GM21515 (cell line): ENCODE measurements around the gene MKNK2.

Experiments used
- ATAC-seq: cut with Tn5 transposase; IDR thresholded peaks from one replicate; pipeline ENCODE4 v1.9.1; 2021; ENCODE audit not compliant: unreplicated experiment

Gene MKNK2

DNA sequence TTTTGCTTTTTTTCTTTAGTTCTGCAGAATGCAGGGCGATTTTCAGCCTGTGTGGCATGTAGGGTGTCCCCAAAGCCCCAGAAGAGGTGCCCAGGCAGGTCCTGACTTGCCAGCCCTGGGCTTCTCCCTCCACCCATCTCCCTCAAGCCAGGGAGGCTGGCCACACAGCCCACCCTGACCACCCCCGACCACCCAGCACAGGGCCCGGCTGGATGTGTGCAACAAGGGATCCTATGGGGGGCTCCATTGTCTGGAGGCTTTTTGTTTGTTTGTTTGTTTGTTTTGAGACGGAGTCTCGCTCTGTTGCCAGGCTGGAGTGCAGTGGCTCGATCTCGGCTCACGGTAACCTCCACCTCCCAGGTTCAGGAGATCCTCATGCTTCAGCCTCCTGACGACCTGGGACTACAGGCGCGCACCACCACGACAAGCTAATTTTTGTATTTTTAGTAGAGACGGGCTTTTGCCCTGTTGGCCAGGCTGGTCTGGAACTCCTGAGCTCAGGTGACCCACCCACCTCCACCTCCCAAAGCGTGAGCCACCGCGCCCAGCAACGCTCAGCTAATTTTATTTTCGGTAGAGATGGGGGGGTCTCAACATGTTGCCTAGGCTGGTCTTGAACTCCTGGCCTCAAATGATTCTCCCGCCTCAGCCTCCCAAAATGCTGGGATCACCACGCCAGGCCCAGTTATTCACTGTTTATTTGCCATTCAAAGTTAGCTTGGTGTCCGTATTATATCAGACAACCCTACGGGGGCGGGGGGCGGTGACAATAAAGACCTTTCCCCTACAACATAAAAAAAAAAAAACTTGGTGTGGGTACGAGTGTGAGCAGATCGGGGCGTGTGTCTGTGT, 7.8 kb upstream of the MKNK2 start:
- ATAC-seq = no peak

DNA sequence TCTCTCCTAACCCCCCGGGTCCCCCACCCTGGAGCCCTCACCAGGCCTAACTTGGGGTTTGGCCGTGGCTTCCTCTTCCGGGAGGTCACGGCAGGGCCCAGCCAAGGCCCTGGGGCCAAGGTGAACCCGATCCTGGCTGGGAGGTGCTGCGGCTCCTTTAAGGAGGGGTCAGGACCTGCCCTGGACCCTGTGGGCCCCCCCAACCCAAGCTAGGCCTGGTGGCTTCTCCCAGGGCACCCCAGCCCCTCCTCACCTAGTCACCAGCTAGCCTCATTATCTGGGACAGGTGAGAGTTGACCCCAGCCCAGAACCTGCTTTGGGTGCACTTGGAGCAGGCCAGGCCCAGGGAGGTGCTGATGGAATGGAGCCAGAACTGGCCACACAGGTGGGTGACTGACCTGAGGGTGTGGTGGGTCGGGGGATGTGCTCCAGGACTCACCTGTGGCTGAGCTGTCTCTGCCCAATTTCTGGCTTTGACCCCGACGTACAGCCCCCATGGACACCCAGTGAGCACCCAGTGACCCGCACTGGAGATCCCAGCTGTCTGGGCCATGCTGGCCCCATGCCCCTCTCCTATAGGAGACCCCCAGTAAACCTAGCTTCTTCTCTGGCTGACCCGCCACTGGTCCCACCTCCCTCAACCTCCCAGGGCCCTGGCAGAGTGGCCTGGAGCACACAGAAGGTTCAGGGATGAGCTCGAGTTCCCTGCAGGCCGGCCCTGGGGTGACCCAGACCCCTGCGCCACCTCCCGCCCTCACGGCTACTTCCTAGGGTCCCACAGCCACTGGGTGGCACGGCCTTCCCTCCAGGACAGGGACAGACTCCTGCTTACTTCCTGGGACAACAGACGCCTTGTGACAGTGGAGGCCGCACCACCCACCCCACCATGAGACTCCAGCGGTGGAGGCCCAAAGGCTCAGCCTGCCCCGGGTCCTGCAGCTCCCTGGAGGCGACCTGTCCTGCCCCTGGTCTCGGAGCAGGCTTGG, 6.7 kb upstream of the MKNK2 start:
- no peak for ATAC-seq

DNA sequence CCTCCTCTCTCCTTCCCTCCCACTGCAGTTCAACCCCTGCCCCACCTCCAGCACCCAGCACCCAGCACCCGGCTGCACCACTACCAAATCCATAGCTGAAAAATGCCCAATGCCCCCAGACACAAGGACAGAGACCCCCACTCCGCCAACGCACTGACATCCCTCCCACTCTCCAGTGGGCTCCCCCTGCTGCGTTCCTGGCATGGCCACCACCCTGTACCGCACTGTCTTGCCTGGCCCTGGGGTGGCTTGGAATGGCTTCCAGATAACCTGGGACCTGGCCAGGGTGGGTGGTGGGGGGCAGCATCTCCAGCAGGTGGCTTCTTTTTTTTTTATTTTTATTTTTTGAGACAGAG, 5.8 kb upstream of the MKNK2 start:
- no peak for ATAC-seq

DNA sequence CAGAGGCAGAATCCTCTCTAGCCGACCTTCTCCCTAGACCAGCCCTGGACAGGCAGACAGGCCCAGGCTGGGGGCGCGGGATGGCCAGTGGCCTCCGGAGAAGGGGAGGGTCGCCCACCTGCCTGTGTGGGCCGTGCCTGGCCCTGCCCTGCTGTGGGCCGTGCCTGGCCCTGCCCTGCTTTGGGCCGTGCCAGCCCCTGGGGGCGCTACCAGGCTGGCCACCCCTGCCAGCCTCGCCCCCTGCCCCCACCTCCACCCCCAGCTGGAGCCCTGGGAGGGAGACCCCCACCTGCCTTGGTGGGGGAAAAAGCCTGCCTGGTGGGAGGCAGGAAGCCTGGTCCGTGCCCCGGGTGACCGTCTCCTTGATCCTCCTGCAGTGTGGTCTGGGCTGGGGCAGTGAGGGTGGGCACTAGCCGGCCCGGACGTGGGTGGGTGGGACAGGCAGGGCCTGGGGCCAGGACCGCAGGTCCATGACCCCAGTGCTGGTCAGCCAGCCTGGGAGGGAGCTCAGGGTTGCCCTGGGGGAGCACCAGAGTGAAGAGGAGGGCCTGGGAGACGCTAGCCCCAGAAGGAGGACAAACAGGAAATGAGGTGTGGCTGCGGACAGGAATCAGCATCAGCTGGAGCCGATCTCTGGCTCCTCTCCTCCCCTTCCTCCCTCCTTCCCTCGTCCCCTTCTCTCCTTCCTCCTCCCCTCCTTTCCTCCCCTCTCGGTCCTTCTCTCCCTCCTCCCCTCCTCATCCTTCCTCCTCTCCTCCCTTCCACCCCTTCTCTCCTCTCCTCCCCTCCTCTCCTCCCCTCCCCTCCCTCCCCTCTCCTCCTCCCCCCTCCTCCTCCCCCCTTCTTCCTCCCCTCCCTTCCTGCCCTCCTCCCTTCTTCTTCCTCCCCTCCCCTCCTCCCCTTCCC, 5.1 kb upstream of the MKNK2 start:
- ATAC-seq = no peak

DNA sequence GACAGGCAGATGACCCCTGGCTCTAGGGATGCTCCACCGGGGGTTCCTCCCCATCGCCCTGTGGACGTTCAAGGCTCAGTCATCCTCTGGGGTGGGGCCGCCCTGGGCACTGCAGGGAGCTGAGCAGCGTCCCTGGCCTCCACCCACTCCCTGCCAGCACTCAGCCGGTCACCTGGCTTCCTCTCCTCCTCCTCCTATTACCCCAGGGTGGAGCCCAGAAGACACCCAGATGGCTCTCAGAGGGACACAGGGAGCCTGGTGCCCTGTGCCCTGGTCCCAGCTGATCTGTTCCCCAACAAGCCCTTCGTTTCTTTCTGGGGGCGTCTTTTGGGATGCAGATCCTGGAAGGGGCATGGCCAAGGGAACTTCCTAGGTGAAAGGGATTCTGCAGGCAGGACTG, 3.7 kb upstream of the MKNK2 start:
- no peak for ATAC-seq

DNA sequence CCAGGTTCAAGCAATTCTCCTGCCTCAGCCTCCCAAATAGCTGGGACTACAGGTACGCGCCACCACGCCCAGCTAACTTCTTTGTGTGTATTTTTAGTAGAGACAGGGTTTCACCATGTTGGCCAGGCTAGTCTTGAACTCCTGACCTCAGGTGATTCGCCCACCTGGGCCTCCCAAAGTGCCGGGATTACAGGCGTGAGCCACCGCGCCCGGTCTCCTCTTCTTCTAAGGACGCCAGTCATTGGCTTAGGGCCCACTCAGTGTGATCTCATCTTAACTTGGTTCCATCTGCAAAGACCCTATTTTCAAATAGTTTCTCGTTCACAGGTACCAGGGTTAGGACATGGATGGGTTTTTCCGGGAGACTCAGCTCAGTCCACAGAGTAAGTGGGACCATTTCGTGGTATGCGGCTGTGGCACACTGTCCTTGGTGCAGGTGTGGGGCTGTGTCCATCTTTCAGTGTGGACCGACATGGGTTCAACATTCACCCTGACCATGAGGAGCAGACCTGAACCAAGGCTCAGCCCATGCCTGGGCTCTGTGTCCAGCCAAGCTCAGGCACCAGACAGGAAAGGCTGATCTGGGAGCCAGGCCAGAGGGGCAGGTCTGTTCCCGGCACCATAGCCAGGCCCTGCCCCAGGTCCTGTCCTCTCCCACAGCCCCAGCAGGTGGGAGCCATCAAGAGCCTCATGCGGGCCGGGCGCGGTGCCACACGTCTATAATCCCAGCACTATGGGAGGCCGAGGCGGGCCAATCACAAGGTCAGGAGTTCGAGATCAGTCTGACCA, 2.8 kb upstream of the MKNK2 start:
- ATAC-seq = no peak

DNA sequence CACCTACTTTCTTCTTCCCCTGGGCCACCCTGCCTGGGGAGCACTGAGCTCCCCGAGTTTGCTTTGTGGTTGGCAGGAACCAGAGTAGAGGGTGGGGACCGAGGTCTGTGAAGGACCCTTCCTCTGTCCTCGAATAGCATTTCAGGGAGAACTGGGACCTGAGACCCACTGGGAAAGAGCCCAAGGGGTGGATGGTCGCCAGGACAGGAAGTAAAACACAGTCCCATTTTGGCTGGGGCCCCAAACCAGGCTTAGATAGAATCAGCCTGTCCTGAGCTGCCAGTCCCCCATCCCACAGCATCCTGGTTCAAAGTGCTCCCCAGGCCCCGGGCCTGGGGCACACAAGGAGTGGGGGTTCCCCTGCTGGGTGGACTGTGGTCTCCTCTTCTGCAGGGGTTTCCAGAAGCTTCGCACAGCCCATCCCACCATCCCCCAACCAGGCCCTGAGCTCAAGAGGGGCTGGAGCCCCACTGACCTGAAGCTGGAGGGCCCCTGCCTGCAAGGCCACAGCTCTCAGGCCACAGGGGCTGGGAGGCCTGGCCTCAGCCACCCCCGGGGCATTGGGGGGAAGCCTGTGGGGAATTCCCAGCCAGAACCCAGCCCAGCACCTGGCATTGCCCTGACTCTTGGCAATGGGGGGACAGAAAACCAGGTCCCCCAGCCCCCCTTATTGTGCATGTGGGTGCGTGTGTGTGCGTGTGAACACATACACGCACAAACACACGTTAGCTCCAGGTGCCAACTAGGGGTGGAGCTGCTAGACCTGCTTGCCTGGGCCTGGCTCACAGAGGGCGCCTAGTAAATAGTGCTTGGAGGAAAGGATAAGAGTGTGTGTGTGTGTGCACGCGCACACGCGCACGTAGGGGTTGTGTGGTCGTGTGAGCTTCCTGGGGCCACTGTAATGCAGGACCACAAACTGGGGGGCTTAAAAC, 995 bp upstream of the MKNK2 start:
- no peak for ATAC-seq

DNA sequence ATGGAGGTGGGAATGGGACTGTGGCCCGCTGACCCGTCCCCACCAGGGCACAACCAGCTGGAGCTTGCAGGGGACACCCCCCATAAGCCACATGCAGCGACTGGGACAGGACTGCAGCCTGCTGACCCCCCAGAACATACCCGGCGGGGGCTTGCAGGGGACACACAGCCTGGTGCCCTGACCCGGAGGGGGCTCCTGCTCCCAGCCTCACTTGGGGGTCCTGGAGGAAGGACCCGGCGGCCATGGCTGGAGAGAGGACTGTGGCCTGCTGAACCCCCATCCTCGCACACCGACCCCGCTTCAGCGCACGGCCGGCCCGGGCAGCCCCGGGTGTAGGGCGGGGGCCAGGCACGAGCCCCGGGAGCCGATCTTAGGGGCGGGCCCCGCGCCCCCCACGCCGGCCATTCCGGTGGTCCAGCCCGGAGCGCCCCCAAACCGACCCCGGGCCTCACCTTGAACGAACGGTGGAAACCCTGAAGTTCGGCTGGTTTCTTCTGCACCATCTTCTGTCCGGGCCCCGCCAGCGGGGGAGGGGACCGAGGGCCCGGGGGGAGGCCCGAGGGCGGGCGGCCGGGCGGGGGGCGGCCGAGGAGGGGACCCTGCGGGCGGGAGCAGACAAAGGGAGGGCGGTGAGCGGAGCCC, 574 bp downstream of the MKNK2 start:
- ATAC-seq = peak; percentile 3

DNA sequence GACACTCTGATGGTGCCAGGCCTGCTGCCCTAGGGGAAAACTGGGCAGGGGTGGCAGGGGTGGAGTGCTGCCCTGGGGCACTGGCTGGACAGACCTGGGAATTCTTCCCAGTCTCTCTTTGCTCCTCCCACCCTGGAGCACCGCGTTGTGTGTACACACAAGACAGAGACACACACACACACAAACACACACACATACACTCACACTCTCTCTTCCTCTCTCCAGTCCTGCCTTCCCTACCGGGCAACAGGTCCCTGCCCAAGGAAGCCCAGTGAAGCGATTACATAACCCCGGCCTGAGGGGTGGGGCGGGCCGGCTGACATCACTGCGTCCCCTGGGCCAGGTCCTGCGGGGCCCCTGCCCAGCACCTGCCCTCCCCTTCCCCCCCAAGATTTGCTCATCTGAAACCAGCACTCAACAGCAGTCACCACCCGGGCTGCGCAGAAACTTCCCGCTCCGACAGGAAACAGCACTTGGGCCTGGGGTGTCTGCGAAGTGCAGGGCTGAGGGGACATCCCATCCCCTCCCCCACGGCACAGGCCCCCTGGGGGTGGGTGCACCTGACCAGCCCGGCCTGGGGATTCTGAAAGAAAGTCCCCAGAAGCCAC, 1.2 kb downstream of the MKNK2 start:
- peak; percentile 0 for ATAC-seq

DNA sequence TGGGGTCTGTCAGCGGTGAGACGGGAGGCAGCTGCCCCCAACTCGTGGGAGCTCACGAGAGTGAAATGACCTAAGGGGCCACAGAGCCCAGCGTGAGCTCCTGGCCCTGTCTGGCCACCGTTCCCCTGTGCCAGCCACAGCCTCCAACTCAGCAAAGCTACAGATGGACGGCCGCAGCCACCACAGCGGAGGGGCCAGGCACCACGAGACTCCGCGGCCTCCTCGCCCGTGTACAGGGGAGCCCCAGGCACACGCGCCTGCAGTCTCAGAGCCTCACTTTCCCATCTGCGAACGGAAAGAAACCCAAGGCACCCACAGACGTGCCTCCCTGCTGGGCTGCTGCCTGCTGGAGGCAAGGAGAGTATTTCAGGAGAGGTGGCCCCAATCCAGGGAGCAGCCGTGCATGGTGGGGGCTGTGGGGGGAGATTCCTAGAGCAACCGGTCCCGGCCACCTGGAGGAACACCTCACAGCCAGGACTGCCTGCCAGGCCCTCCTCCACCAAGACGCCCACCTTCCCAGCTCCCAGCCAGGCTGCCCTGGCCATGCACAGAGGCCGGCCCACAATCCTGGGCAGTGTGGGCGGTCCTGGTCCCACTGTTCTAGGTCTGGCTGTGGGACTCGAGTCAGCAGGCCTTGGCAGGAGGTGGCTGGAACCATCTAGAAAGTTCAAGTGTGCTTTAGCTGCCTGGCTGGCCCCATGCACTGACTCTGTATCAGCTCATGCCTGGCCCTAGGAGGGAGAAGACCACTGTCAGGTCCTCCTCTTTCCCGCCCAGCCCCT, 1.9 kb downstream of the MKNK2 start:
- ATAC-seq = no peak

DNA sequence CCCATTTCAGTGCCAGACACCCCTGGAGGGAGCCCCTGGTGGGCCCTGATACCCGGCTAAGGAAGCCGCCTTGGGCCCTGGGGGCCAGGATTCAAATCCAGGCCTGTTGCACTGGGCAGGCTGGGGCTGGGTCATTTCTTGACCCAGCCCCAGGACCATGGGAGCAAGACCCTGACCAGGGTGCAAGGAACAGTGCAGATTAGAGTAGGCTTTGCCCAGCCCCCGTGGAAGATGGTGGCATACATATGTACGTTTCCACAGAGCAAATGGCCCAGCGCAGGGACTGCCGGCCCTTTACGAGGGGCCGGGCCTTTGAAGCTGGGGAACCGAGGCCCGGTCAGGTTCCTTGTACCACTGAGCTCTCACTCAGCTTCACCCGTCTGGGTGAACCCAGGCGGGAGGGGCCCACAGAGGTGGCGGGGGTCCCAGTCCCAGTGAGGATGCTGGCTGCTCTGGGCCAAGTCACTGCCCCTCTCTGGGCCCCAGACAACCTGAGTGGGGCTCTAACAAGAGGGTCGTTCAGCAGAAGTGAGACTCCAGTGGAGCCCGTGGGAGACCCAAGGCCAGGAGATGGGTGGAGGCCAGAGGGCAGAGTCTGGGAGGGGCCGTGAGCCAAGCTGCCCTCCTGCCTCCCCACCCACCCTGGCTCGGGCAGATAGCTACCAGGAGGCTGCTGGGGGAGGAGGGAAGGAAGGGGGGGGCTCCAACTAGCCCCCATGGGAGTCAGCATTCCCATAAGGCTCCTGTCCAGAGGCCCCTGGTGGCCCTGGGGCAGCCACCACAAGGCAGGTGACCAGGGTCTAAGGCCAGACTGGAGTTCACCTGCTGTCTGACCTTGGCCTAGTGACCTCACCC, 2.7 kb downstream of the MKNK2 start:
- ATAC-seq = no peak

DNA sequence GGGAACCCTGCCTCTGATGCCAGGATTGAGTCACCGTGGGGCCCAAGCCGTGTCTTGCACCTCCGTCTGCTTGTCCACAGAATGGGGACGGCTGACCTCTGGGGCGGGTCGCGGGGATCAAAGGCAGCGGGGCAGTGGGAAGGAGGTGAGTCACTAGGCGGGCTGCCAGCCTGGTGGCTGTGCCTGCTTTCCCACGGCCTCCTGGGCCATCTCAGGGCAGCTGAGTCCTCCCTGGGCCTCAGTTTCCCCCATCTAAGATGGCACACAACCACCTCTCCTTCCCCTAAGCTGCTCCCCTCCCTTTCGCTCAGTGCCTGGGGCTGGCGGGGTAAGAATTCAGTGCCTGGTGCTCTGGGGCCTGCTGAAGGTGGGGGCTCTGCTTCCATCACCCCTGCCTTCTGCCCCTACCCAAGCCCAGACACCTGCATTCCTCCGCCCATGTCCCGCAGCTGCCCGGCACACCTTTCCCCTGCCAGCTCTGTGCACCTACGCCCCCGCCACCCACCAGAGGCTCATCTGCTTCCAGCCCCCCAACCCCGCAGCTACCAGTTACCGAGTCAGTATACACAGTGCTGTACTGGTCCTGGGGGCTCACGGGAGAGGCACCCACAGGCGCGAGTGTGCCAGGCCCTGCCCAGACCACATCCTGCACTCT, 3.5 kb downstream of the MKNK2 start:
- no peak for ATAC-seq

DNA sequence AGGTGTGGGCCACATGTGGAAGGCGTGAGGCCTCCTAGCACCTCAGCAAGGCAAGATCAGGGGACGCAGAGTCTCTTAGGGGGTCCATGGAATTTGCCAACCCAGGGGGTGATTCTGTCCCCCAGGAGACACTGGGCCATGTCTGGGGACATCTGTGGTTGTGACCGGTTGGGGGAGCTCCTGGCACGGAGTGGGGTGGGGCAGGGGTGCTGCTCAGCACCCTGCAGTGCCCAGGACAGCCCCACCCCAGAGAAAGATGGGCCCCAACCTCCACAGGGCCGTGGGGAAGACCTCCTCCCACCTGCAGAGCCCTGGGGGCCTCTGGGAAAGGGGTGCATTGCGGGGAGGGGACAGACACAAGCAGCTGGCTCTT, 4.0 kb downstream of the MKNK2 start:
- no peak for ATAC-seq

DNA sequence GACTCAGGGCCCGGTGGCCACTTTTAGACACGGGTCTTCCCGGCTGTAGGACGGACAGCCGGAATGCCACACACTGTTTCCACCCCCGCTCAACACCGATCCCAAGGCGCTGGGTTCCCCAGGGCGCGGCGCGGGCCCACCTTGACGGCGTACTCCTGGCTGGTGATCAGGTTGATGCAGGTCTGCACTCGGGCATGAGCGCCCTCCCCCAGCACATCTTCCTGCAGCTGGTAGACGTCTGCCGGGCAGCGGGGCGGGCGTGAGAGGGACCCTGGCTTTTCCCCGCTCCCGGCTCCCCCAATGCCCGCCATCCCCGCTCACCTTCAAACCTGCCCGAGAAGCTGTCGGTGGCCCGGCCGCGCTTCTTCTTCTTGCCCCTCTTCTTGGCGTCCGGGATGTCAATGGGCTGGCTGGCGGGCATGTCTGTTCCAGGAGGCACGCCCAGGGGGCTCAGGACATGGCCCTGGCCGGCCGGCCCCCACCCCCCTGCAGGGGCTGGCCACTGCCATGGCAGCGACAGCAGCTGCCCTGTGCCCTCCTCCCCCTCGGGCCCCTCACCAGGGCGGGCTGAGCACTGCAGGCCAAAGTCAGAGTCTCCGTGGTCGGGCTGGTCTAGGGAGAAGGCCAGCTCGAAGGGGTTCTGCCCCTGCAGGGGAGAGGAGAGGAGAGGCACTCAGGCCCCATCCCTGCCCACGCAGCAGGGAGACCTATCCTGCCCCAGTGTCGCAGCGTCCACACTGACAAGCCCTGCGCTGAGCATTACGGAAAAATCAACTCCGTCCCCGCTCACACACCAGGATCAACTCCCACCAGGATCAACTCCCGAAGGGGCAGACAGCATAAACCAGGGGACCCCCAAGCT, 4.8 kb downstream of the MKNK2 start:
- no peak for ATAC-seq

DNA sequence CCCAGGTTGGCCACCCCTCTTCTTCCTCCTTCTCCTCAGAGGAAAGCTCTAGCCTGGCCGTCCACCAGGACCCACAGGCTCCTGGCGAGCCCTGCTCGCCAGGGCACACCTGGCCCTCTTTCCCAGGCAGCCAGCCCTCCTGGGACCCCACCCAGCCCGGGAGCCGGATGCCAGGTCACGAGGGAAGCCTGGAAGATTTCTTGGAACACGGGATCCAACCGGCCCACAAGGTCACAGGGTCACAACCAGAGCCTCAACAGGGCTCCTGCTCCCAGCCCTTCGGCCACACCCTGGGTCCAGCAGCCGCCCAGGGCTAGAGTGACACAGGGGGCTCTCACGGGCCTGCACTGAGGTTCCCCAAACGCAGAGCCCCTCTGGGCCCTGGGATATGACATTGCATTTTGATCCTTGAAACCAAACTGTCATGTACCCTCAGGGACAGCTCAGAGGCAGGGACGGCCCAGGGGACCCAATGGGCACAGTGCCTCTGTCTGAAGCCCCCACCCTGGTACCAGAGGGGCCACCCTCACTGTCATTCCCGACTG, 5.5 kb downstream of the MKNK2 start:
- ATAC-seq = no peak
